ENCODE measurements around the gene GNG12. TPM values are rescaled to one million over a fixed set of nuclear protein-coding genes. Genes with fewer than 3 reads are reported as not detected.

Gene GNG12
- total and polyA plus RNA-seq, 9 of the 15 experiments (the other 6 are each of a cell fraction or from before 2014, with no cell fraction given): 2.6 to 6.0 (median 4.1) TPM

GRCh38 chr1:67838180-67838910 is 5.1 kb upstream of the GNG12 start:
- WGBS (ENCODE audit: insufficient coverage, low coverage, missing lambda C conversion rate): 0% methylated on average over 5 of the region's 5 CpGs
- intact Hi-C loops (cut with micrococcal nuclease) (no loop called here), in situ Hi-C loops (cut with MboI) (no loop called here)
- peaks cover 14 to 16% of the 10 kb centered on the region in 2 experiments for H3K27me3 ChIP-seq (ENCODE audit: control insufficient read depth in 2 of 2, insufficient read depth in 2 of 2, low read length in 2 of 2)
- no peak for FAIRE-seq
- H3K27ac ChIP-seq (ENCODE audit: extremely low read depth, low read depth, low read length): no peak overlapping the region
- peak; percentile 23; the same call in 1 of the 3 replicates for ATAC-seq
- BruUV-seq (replicated peaks): no TSS peak
- H3K79me2 ChIP-seq (ENCODE audit: control insufficient read depth, insufficient read depth, low read length): no peaks in the 10 kb centered on the region
- H3K4me3 ChIP-seq: no peak overlapping the region
- no peaks in the 10 kb centered on the region for H3K9me1 ChIP-seq (ENCODE audit: control insufficient read depth, insufficient read depth, low read length)
- H4K20me1 ChIP-seq (replicated peaks; ENCODE audit: control insufficient read depth, insufficient read depth, low read length): no peaks in the 10 kb centered on the region
- H3K36me3 ChIP-seq (ENCODE audit: control insufficient read depth, insufficient read depth, low read length): no peaks in the 10 kb centered on the region
- POLR2A ChIA-PET: no interaction called here
- no peaks in the 10 kb centered on the region for H3K9me3 ChIP-seq (replicated peaks; ENCODE audit: control insufficient read depth, insufficient read depth, low read depth, low read length)
- H2AFZ ChIP-seq (ENCODE audit: low read depth, low read length): no peak overlapping the region
- no peak overlapping the region for H3K9ac ChIP-seq (ENCODE audit: insufficient read depth in 1 of 2, low read depth in 2 of 2, low read length in 2 of 2)
- H3K4me1 ChIP-seq (replicated peaks in 1 of 2; ENCODE audit: control insufficient read depth in 2 of 2, insufficient read depth in 2 of 2, low read length in 2 of 2): peaks cover 0 to 4% of the 10 kb centered on the region in 2 experiments; a peak in 3 of 5 replicates
- DNase-seq (ENCODE audit: extremely low read depth in 1 of 4, low spot score in 3 of 4): no peak
- H3K4me2 ChIP-seq (ENCODE audit: insufficient read depth, low read length): no peak overlapping the region
- CTCF ChIA-PET (ENCODE audit: low intra/inter-chr PET ratio): no interaction called here
- TF ChIP-seq MAFK (IDR thresholded peaks at IDR 0.05; ENCODE audit: low read length) (no peak), TBL1XR1 (IDR thresholded peaks at IDR 0.05; ENCODE audit: low read length in 2 of 2) (no peak), NCOA1 (IDR thresholded peaks at IDR 0.05; ENCODE audit: low read depth) (no peak), CBX5 (IDR thresholded peaks at IDR 0.05; ENCODE audit: borderline replicate concordance, low read depth) (no peak), ZBTB43 (CRISPR knock-in tag; IDR thresholded peaks at IDR 0.05) (no peak), POLR3G (IDR thresholded peaks at IDR 0.05; ENCODE audit: extremely low read depth, insufficient read length, insufficient replicate concordance) (no peak), ZNF764 (CRISPR knock-in tag; IDR thresholded peaks at IDR 0.05; ENCODE audit: low read depth) (no peak), U2AF1 (optimal IDR thresholded peaks at IDR 0.05; ENCODE audit: low read depth, low read length) (no peak), GABPB1 (CRISPR knock-in tag; IDR thresholded peaks at IDR 0.05) (no peak), OTX1 (CRISPR knock-in tag; IDR thresholded peaks at IDR 0.05) (no peak), ZNF518B (CRISPR knock-in tag; IDR thresholded peaks at IDR 0.05) (no peak), C11orf30 (IDR thresholded peaks at IDR 0.05; ENCODE audit: low read depth) (peak; percentile 41; the same call in 1 of the 2 replicates), TSHZ1 (CRISPR knock-in tag; IDR thresholded peaks at IDR 0.05) (no peak), ZNF175 (CRISPR knock-in tag; IDR thresholded peaks at IDR 0.05; ENCODE audit: low read depth) (no peak), MAFF (IDR thresholded peaks at IDR 0.05; ENCODE audit: low read length) (0 out of 2 replicates have a peak, but pooled peaks have one; percentile 20)

All from K562 (cell line).